H9 (cell line): Measurements from ENCODE around the gene NPBWR2. TPM values are rescaled to one million over a fixed set of nuclear protein-coding genes. Genes with fewer than 3 reads are reported as not detected.

Experiments
- DNase-seq: peaks from one replicate; pipeline ENCODE4 v3.0.0-alpha.2; 2017
- H2AFZ ChIP-seq: one replicate; pipeline ENCODE4 v1.6.1; 2013; ENCODE audit warnings: mild to moderate bottlenecking, low read length, control low read depth, moderate library complexity
- H2AK5ac ChIP-seq: 2 replicates; pipeline ENCODE4 v1.6.1; 2013; ENCODE audit warnings: low read length, control low read depth, mixed read lengths; ENCODE audit not compliant: insufficient read length
- H2BK120ac ChIP-seq: one replicate; pipeline ENCODE4 v1.6.1; 2013; ENCODE audit warnings: low read depth, mild to moderate bottlenecking, low read length, control low read depth, inconsistent platforms; ENCODE audit not compliant: poor library complexity, severe bottlenecking
- H2BK12ac ChIP-seq: 2 replicates; pipeline ENCODE4 v1.6.1; 2013; ENCODE audit warnings: low read length, control low read depth, mixed read lengths, low read depth; ENCODE audit not compliant: insufficient read length
- H2BK15ac ChIP-seq: 2 replicates; pipeline ENCODE4 v1.6.1; 2013; ENCODE audit warnings: low read depth, low read length, control low read depth
- H2BK20ac ChIP-seq: one replicate; pipeline ENCODE4 v1.6.1; 2013; ENCODE audit warnings: low read depth, mild to moderate bottlenecking, low read length, control low read depth, inconsistent platforms; ENCODE audit not compliant: poor library complexity, severe bottlenecking
- H2BK5ac ChIP-seq: 2 replicates; pipeline ENCODE4 v1.6.1; 2013; ENCODE audit warnings: low read length, control low read depth, mixed read lengths; ENCODE audit not compliant: insufficient read length
- H3K14ac ChIP-seq: 2 replicates; pipeline ENCODE4 v1.6.1; 2013; ENCODE audit warnings: low read length, control low read depth; ENCODE audit not compliant: insufficient read depth
- H3K18ac ChIP-seq: 2 replicates; pipeline ENCODE4 v1.6.1; 2013; ENCODE audit warnings: low read depth, mild to moderate bottlenecking, mixed read lengths, low read length, control low read depth; ENCODE audit not compliant: insufficient read length
- H3K23ac ChIP-seq: 2 replicates; pipeline ENCODE4 v1.6.1; 2013; ENCODE audit warnings: low read length, control low read depth, mixed read lengths, low read depth; ENCODE audit not compliant: insufficient read length
- H3K23me2 ChIP-seq: 2 replicates; pipeline ENCODE4 v1.6.1; 2013; ENCODE audit warnings: low read depth, mild to moderate bottlenecking, mixed read lengths, low read length, control low read depth; ENCODE audit not compliant: insufficient read length, poor library complexity, severe bottlenecking
- H3K27ac ChIP-seq: 2 replicates; pipeline ENCODE4 v1.5.1; 2013; ENCODE audit warnings: low read length, control low read depth, mixed read lengths, low read depth; ENCODE audit not compliant: insufficient read length
- H3K27me3 ChIP-seq: 2 replicates; pipeline ENCODE4 v1.6.1; 2013; ENCODE audit warnings: low read length, control low read depth, inconsistent platforms; ENCODE audit not compliant: insufficient read depth
- H3K4ac ChIP-seq: 2 replicates; pipeline ENCODE4 v1.6.1; 2013; ENCODE audit warnings: low read depth, mild to moderate bottlenecking, control low read depth, inconsistent platforms, low read length, moderate library complexity
- H3K4me1 ChIP-seq: 2 replicates; pipeline ENCODE4 v1.6.1; 2013; ENCODE audit warnings: low read length, control low read depth, inconsistent platforms; ENCODE audit not compliant: insufficient read depth
- H3K4me2 ChIP-seq: 2 replicates; pipeline ENCODE4 v1.6.1; 2013; ENCODE audit warnings: low read length, control low read depth, mixed read lengths; ENCODE audit not compliant: insufficient read length, insufficient read depth
- H3K56ac ChIP-seq: 2 replicates; pipeline ENCODE4 v1.6.1; 2013; ENCODE audit warnings: low read depth, mild to moderate bottlenecking, mixed read lengths, low read length, control low read depth; ENCODE audit not compliant: insufficient read length
- H3K79me1 ChIP-seq: 2 replicates; pipeline ENCODE4 v1.6.1; 2013; ENCODE audit warnings: low read depth, mild to moderate bottlenecking, moderate library complexity, low read length, control low read depth, inconsistent platforms; ENCODE audit not compliant: insufficient read depth, poor library complexity, severe bottlenecking
- H3K79me2 ChIP-seq: 2 replicates; pipeline ENCODE4 v1.6.1; 2013; ENCODE audit warnings: low read length, control low read depth, inconsistent platforms; ENCODE audit not compliant: insufficient read depth
- H3K9ac ChIP-seq: 2 replicates; pipeline ENCODE4 v1.6.1; 2013; ENCODE audit warnings: low read length, control low read depth, mixed read lengths; ENCODE audit not compliant: insufficient read length; ENCODE audit errors: extremely low read depth
- H3K9me3 ChIP-seq: one replicate; pipeline ENCODE4 v1.6.1; 2013; ENCODE audit warnings: low read depth, low read length, inconsistent platforms; ENCODE audit not compliant: control insufficient read depth
- H3T11ph ChIP-seq: one replicate; pipeline ENCODE4 v1.6.1; 2013; ENCODE audit warnings: mild to moderate bottlenecking, low read length, control low read depth, inconsistent platforms
- H4K20me1 ChIP-seq: one replicate; pipeline ENCODE4 v1.6.1; 2013; ENCODE audit not compliant: control insufficient read depth, insufficient read length, insufficient read depth
- H4K5ac ChIP-seq: 2 replicates; pipeline ENCODE4 v1.6.1; 2013; ENCODE audit warnings: low read depth, mild to moderate bottlenecking, mixed read lengths, low read length, control low read depth; ENCODE audit not compliant: insufficient read length
- H4K8ac ChIP-seq: replicated peaks from 2 replicates; pipeline ENCODE4 v1.6.1; 2013; ENCODE audit warnings: low read length, control low read depth, mixed read lengths, low read depth; ENCODE audit not compliant: insufficient read length
- H4K91ac ChIP-seq: 2 replicates; pipeline ENCODE4 v1.6.1; 2013; ENCODE audit warnings: low read depth, mild to moderate bottlenecking, moderate library complexity, mixed read lengths, low read length, control low read depth; ENCODE audit not compliant: insufficient read length
- H3K27ac Mint-ChIP-seq, 3 experiments: 2 replicates in 2 of 3; 3 replicates in 1 of 3; pipeline ENCODE4 v1.8.0; 2020 to 2021; ENCODE audit warnings: mixed read lengths in 3 of 3, mild to moderate bottlenecking in 1 of 3, moderate library complexity in 1 of 3
- H3K27me3 Mint-ChIP-seq: 2 replicates; pipeline ENCODE4 v1.8.0; 2021; ENCODE audit warnings: low read depth, mild to moderate bottlenecking, moderate library complexity, mixed read lengths
- H3K36me3 Mint-ChIP-seq, 3 experiments: 2 replicates in 2 of 3; 3 replicates in 1 of 3; pipeline ENCODE4 v1.8.0; 2020 to 2021; ENCODE audit warnings: low read depth in 3 of 3, mixed read lengths in 3 of 3; ENCODE audit not compliant: insufficient read depth in 1 of 3
- H3K4me1 Mint-ChIP-seq, 2 experiments: 2 replicates each; pipeline ENCODE4 v1.8.0; 2020; ENCODE audit warnings: mixed read lengths in 2 of 2
- H3K4me3 Mint-ChIP-seq, 2 experiments: 2 replicates in 1 of 2; 3 replicates in 1 of 2; pipeline ENCODE4 v1.8.0; 2020 to 2021; ENCODE audit warnings: mild to moderate bottlenecking in 2 of 2, mixed read lengths in 2 of 2, moderate library complexity in 1 of 2
- H3K9me3 Mint-ChIP-seq, 2 experiments: 2 replicates in 1 of 2; 3 replicates in 1 of 2; pipeline ENCODE4 v1.8.0; 2020; ENCODE audit warnings: mild to moderate bottlenecking in 2 of 2, mixed read lengths in 2 of 2, moderate library complexity in 1 of 2
- WGBS: extraction: QIAGEN DNeasy Blood & Tissue Kit; methylation state at CpG from one replicate; pipeline ENCODE4 v1.1.7; 2013; ENCODE audit warnings: missing lambda C conversion rate, low lambda C conversion rate, mixed read lengths; ENCODE audit not compliant: insufficient read length; ENCODE audit errors: extremely low coverage; 5-methylcytosine and 5-hydroxymethylcytosine counted together
- total RNA-seq: library from RNA; stranded (reverse); gene quantifications from 2 replicates; pipeline ENCODE4 v1.2.1, GENCODE V29; 2021
- TF ChIP-seq, protein P1 (sequence below): fragments of 200-600 bp; sonication (generic); conservative IDR thresholded peaks from 3 replicates; pipeline ENCODE4 v1.8.0; 2021; ENCODE audit warnings: antibody characterized with exemption, mild to moderate bottlenecking

NPBWR2 gene
- total RNA-seq, 1 experiment from 2014 or later: not detected

GRCh38 chr20:64102647-64103354, 4.6 kb downstream of the NPBWR2 start:
- Histone ChIP-seq H2BK12ac (no peak overlapping the region), H4K20me1 (no peaks in the 10 kb centered on the region), H2BK5ac (no peak overlapping the region), H3K18ac (no peak overlapping the region), H2BK120ac (no peak overlapping the region), H3T11ph (no peak overlapping the region), H3K4ac (no peak overlapping the region), H3K27me3 (peaks cover 3% of the 10 kb centered on the region; the same call in 1 of the 2 replicates), H2AK5ac (no peak overlapping the region), H2BK15ac (no peak overlapping the region), H3K14ac (no peak overlapping the region; the same call in 1 of the 2 replicates), H4K91ac (no peak overlapping the region), H2BK20ac (no peak overlapping the region), H3K23ac (no peak overlapping the region), H3K9me3 (no peaks in the 10 kb centered on the region), H4K5ac (no peak overlapping the region), H4K8ac (no peak overlapping the region), H3K9ac (no peak overlapping the region), H3K23me2 (no peaks in the 10 kb centered on the region), H3K4me2 (peak overlapping the region; percentile 50), H3K79me1 (no peaks in the 10 kb centered on the region), H3K79me2 (no peaks in the 10 kb centered on the region), H3K27ac (no peak overlapping the region), H3K56ac (no peak overlapping the region), H3K4me1 (no peaks in the 10 kb centered on the region), H2AFZ (no peak overlapping the region)
- no CpG with 5 or more reads among the region's 30 CpGs for WGBS
- peak; percentile 74 for DNase-seq
- Mint-ChIP-seq H3K27ac (no peak overlapping the region), H3K4me3 (peak overlapping the region; percentile 62 to 83), H3K4me1 (peaks cover 9 to 14% of the 10 kb centered on the region in 2 experiments; a peak in 3 of 4 replicates), H3K27me3 (peaks cover 43% of the 10 kb centered on the region), H3K36me3 (no peaks in the 10 kb centered on the region), H3K9me3 (no peaks in the 10 kb centered on the region)
- TF ChIP-seq, protein P1, sequence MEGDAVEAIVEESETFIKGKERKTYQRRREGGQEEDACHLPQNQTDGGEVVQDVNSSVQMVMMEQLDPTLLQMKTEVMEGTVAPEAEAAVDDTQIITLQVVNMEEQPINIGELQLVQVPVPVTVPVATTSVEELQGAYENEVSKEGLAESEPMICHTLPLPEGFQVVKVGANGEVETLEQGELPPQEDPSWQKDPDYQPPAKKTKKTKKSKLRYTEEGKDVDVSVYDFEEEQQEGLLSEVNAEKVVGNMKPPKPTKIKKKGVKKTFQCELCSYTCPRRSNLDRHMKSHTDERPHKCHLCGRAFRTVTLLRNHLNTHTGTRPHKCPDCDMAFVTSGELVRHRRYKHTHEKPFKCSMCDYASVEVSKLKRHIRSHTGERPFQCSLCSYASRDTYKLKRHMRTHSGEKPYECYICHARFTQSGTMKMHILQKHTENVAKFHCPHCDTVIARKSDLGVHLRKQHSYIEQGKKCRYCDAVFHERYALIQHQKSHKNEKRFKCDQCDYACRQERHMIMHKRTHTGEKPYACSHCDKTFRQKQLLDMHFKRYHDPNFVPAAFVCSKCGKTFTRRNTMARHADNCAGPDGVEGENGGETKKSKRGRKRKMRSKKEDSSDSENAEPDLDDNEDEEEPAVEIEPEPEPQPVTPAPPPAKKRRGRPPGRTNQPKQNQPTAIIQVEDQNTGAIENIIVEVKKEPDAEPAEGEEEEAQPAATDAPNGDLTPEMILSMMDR: no peak
